Measurements from ENCODE around the gene CD96. TPM values are rescaled to one million over a fixed set of nuclear protein-coding genes. Genes with fewer than 3 reads are reported as not detected.
"Not testable (repeated sequence)": the region's sequence is repeated elsewhere in the genome, so short reads cannot be mapped to it uniquely, and the experiment has no call there.

Gene CD96
- total RNA-seq, 1 experiment from 2014 or later = not detected

DNA sequence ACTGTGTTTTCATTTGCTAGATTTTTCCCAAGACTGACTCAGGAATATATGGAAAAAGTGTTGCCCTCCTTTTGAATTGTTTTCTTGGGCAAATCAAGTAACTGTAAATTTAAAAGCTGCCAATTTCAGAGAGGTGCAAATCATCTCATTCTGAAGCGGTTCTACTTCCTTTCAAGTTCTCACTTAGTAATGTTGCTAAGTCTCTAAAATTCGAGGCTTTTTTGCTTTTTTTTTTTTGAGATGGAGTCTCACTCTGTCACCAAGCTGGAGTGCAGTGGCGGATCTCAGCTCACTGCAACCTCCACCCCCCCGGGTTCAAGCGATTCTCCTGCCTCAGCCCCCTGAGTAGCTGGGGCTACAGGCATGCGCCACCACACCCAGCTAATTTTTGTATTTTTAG is 130.5 kb downstream of the CD96 start:
- not testable (repeated sequence) for DNase-seq (ENCODE audit: low read depth)

DNA sequence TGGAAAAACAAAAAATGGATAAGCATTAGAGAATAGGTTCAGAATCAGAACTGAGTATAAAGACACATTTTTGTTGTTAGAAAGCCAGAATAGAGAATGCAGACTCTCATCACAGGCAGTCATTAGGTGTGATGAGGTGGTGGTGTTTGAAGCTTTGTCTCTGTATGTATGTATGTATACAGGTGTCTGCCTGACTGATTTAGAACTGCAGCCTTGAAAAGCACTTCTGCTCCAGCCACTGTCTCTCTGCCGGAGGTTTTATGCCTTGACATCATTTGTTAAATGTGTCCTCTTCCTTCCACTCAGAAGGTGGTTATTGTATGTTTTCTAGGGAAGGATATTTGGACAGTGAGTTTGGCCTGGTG is 133.8 kb downstream of the CD96 start:
- DNase-seq (ENCODE audit: low read depth) = no peak

DNA sequence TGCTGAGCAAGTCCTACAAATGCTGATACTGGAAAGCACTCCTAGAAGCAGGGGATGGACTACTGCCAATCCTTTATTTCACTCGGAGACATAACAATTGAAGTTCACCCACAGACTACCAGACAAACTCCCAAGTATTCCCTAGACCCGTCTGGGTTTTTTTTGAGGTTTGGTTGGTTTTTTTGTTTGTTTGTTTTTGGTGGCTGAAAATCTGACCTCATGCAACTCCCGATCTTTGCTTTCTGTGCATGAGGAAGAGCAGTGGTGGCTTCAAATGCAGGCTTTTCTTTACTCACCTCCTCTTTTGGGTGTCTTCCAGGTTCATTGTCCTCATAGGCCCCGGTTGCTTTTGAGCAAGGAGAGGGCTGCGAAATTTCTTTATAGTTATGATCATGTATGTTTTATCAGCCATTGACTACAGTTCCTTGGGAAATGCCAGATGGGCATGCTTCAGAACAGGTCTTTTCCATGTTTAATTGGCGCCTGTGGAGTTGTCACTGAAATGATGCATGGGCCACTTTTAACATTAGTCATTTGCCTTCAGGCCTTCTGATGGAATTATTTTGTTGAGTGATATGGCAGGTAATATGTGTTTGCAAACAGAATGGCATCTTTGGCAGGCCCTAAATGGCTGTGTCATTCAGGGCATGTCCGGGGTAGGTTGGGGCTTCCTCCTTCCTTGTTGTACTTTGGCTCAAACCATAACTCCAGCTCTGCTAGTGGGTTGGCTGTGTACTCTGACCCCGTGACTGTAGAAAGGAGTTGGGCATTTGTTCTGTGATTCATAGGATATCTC is 134.4 kb downstream of the CD96 start:
- DNase-seq (ENCODE audit: low read depth) = peak; percentile 92

DNA sequence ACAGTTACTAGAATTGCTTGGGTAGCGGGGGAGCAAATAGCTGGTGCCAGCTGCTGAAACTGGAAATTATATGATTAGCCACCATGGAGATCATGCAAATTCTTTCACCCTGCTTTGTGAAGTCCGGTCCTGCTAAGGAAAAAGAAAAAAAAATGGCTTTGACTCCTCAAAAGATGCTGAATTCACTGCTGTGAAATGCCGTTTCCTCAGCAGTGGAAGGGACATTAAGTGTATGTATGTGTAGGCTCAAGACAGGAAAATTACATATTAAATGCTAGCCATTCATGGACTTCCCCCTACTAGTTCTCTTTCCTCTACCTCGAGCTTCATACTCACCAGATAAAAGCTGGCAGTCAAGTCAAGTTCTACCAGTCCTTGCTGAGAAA is 135.0 kb downstream of the CD96 start:
- no peak for DNase-seq (ENCODE audit: low read depth)

DNA sequence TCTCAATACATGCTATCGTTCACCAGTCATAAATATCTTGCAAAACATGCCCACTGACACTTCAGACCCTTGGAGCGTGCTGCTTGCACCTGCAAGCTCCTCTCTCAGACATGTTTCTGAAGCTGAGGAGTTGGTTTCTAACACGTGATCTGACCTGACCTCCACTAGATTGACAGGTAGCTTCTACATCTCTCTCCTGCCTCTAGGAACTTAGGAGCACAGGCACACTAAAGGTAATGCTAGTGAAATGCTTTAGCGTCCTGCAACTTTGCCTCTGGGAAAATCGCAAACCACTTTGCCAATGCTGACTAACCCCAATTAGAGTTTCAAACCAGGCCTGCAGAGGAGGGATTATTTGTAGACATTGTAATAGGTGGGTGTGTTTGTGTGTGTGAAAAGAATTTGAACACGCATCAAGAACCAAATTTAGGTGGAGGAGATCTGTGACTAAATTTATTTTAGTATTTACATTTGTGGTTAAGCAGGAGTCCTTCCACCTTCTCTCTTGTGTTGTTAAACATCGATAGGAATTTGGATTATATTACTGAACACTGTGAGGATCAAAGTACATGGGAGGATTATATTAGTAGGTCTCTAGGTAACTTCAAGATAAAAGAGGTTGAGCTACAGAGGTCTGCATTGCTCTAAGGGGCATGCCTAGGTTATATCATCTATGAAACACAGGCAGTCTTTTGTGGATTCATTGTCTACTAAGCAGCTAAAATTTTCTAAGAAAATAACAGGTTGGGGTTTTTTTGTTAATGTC is 139.8 kb downstream of the CD96 start:
- DNase-seq (ENCODE audit: low read depth) = peak; percentile 56

DNA sequence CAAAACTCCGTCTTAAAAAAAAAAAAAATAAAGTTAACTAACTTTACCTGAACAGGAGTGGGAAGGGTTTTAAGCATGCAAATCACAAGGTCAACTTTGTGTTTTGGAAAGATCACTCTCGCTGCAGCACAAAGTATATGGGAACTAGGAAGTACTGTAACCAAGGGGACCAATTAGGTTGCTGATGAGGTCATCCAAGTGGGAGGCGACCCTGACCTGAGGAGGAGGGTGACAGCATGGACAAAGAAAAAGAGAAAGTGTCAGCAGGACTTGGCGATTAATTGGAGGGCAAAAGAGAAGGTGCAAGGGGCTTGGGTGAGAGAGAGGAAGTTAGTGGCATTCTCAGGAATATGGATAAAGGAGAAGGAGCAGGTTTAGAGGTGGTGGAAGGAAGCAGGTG is 142.6 kb downstream of the CD96 start:
- no peak for DNase-seq (ENCODE audit: low read depth)

DNA sequence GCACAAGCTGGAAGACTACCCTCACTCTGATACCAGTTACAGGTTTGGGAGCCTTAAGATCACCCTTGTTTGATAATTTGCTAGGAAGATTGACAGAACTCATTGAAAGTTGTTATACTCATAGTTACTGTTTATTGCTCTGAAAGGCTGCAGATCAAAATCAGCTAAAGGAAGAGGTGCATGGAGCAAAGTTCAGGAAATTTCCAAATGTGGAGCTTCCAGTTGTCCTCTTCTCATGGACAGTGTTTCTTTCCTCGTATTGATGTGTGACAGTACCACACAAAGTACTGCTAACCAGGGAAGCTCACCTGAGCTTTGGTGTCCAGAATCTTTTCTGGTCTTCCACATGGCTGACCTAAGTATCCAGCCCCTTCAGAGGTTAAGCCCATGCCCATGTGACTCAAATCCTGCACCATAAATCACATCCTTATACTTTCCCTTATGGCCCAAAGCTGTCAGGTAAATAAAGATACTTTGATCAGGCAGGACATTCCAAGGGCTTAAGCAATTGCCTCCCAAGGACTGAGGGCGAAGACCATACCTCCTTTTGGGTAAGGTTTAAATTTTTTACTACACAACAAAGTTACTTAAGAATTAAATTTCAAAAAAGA is 146.3 kb downstream of the CD96 start:
- DNase-seq (ENCODE audit: low read depth) = no peak

DNA sequence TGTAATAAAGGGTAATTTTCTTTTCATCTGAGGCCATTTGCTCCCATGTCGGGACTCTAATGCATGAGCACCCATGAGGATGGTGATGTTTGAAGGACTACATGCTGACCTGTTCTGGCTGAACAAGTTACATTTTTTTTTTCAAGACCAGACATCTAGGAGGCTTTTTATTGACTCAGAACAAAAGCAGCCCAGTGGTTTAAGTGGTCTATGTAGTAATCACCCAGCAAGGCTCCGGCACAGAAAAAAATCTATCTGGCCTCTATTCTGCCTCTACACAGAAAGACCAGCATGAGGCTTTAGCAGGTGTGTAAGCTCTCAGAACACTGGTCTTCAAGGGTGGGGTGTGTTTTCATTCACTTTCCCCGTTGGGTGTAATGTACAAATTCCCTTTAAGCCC is 148.2 kb downstream of the CD96 start:
- peak; percentile 71 for DNase-seq (ENCODE audit: low read depth)

DNA sequence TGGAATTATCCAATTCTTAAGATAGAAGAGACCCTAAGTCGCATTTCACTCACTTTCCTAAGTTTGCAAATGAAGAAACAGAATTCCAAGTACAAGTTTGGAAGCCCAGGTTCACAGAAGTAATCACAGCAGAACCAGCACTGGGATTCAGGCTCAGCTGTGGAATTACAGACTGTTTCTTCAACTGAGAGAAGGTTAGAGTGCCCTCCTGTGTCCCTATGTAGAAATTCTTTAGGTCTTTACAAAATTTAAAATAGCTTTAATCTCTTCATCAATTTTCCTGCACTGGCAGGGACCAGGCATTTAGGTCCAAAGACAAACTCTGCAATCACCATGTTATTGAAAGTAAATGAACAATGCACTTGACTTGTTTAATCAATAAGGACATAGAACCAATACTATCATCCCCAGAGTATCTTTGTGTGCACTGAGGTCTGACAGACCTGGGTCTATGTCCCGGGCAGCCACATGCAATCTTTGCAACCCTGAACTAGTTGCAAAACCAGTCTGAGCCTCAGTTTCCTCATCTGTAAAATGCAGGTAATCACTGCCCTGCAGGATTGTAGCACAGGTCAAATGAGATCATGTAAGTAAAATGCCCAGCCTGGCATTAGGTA is 149.4 kb downstream of the CD96 start:
- DNase-seq (ENCODE audit: low read depth) = peak; percentile 65

DNA sequence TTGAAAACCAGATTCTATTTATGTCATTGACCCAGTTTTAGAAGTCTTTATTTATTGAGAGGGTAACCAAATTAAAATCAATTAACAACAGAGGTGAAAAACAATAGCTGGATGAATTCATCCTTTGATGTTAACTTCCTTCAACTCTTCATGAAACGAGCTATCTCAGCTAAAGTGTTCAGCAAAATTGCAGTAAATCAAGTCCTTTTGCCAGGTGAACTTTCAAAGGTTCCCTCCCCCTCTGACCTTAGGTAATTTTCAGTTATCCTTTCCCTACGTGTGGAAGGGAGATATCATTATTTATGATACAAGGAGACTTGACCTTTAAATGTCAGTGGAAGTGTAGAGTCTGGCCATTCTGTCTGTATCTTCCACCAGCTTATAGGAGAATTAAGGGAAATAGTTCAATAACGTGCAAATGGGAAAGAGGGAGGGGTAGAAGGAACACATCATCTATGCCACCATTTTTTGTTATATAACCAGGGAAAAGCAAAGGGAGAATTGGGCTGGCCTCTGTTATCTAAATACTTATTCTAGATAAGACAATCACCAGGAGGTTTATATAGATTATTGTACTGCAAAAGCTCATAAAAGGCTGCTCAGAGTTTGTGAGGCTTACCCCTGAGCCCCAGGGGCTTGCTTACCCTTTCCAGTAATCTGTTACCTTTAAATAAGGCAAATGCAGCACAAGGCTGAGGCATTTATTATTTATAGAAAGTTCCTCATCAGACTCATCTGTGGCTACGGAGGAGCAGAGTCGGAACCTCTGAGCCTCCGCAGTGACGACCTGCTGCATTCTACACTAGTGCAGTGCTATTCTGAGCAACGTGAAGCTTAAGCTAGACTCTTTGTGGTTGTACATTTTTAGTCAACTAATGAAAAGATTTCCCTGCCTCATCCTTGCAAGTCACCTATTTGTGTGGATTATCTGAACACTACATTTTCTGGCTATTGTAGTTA is 150.9 kb downstream of the CD96 start:
- no peak for DNase-seq (ENCODE audit: low read depth)

DNA sequence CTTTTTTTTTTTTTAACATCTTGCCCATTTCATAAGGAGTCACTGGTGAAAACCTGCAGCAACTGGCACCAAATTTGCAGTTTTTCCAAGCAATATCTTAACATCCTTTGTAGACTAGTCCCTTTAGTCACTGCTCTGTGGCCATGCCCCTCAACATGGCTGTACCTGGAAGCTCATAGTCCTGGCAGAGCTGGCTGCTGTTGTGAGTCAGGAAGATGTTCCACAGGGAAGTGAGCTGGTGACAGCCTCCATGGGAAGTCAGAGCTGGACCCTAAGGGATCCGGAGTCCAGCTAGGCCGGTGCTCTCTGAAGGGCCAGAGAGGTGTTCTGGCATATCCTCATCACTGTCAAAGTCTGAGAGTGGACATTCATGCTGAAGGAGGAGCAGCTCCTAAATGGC is 152.5 kb downstream of the CD96 start:
- peak; percentile 26 for DNase-seq (ENCODE audit: low read depth)

DNA sequence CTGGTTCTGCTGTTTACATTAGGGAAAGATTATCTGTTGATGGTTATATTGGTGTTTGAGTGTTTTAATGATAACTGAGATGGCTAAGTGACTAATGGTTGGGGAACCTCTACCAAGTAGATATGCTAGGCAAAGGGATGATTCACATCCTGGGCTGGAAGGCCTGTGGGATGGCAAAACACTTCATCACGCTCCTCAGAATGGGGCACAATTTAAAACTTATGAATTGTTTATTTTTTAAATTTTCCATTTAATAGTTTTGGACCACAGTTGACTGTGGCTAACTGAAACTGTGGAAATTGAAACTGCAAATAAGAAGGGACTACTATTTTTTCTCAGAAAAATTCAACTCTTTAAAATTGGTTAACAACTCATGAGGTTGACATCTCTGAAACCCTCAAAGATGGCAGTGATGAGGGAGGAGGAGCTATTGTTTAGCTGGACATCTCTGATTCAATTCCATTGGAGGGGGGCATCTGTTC is 153.7 kb downstream of the CD96 start:
- DNase-seq (ENCODE audit: low read depth) = peak; percentile 92

DNA sequence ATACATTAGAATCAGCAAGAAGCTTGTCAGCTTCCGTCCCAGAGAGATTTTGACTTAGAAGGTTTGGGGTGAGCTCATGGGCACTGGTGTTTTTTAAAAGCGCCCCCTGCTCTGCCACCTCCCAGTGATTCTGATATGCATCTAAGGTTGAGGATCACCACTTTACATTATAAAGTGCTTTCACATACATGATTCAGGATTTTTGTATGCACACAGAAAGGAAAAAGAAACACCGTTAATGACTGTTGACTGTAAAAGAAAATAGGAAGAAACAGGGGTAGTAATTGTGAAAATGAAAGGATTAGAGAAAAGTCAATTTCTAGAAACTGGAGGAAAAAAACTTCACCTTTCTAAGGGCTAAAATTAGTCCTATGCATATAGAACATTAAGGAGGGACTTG is 158.1 kb downstream of the CD96 start:
- DNase-seq (ENCODE audit: low read depth) = no peak

DNA sequence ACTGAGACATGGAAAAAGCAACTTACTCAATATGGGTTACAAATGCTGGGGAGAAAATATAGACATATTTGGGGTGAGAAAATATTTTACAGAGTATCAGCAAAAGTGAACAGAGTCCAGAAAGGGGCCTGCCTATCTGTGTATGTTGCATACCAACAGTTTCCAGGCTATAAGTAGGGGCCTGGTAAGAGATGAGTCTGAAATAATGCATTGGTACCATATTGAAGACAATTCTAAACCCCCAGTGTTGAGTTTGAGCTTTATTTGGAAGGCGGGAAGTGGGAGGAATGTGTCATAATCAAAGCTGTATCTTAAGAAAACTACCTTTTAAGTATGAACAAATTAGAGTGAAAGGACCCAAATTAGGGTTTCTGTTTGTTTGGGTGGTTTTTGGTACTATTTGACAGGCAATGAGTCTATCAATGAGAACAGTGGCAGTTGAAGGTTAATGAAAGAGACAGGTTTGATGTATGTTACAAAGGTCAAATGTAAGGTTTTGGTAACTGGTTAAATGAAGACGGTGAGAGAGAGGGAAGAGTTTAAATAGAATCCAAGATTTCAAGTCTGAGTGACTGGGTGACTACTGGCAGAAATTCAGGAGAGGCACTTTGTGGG is 159.4 kb downstream of the CD96 start:
- no peak for DNase-seq (ENCODE audit: low read depth)

Other genes with a start within 250 kb of the CD96 start
- gene ZBED2, start 53.1 kb downstream of the CD96 start, total RNA-seq (2014; rRNA removed; shearing (Covaris generic)) = 0.11 and 1.0 TPM in 2 replicates
- 2.4 and 4.2 TPM in 2 replicates for gene PLCXD2, start 132.5 kb downstream of the CD96 start, total RNA-seq (2014; rRNA removed; shearing (Covaris generic))